Measurements from ENCODE around the gene TCF12.
"Not testable (repeated sequence)": the region's sequence is repeated elsewhere in the genome, so short reads cannot be mapped to it uniquely, and the experiment has no call there.

TCF12 gene

GRCh38 chr15:57164251-57164650, 245.8 kb downstream of the TCF12 start:
- not testable (repeated sequence) for H3K27me3 ChIP-seq (ENCODE audit: control insufficient read depth in 1 of 2, insufficient read depth in 2 of 2, low read length in 2 of 2); H3K4me1 ChIP-seq (ENCODE audit: control insufficient read depth in 1 of 2, insufficient read depth in 2 of 2, low read length in 2 of 2); H3K9me3 ChIP-seq (ENCODE audit: control insufficient read depth in 1 of 2, low read length in 2 of 2); H3K4me3 ChIP-seq (ENCODE audit: low read depth in 1 of 2, low read length in 2 of 2); H3K27ac ChIP-seq (ENCODE audit: low read depth, low read length); H3K9ac ChIP-seq (ENCODE audit: low read depth in 1 of 2, low read length in 2 of 2)
- peaks cover 0 to 13% of the 10 kb centered on the region in 2 donors for H3K36me3 ChIP-seq (ENCODE audit: control insufficient read depth in 1 of 2, insufficient read depth in 2 of 2, low read length in 2 of 2)

- H3K27ac ChIP-seq (ENCODE audit: low read depth, low read length) = no peak overlapping the region
- H3K36me3 ChIP-seq (ENCODE audit: control insufficient read depth in 1 of 2, insufficient read depth in 2 of 2, low read length in 2 of 2) = peaks cover 0 to 15% of the 10 kb centered on the region in 2 donors
- no peaks in the 10 kb centered on the region for H3K4me1 ChIP-seq (ENCODE audit: control insufficient read depth in 1 of 2, insufficient read depth in 2 of 2, low read length in 2 of 2)
- no peaks in the 10 kb centered on the region for H3K9me3 ChIP-seq (ENCODE audit: control insufficient read depth in 1 of 2, low read length in 2 of 2)
- no peak overlapping the region for H3K4me3 ChIP-seq (ENCODE audit: low read depth in 1 of 2, low read length in 2 of 2)
- H3K9ac ChIP-seq (ENCODE audit: low read depth in 1 of 2, low read length in 2 of 2) = no peak overlapping the region
- no peaks in the 10 kb centered on the region for H3K27me3 ChIP-seq (ENCODE audit: control insufficient read depth in 1 of 2, insufficient read depth in 2 of 2, low read length in 2 of 2)
Measured at GRCh38 chr15:57165992-57166391, 247.5 kb downstream of the TCF12 start.

- Histone ChIP-seq H3K27ac (ENCODE audit: low read depth, low read length) (no peak overlapping the region), H3K4me1 (ENCODE audit: control insufficient read depth in 1 of 2, insufficient read depth in 2 of 2, low read length in 2 of 2) (no peaks in the 10 kb centered on the region), H3K4me3 (ENCODE audit: low read depth in 1 of 2, low read length in 2 of 2) (no peak overlapping the region), H3K27me3 (ENCODE audit: control insufficient read depth in 1 of 2, insufficient read depth in 2 of 2, low read length in 2 of 2) (no peaks in the 10 kb centered on the region), H3K9me3 (ENCODE audit: control insufficient read depth in 1 of 2, low read length in 2 of 2) (no peaks in the 10 kb centered on the region), H3K36me3 (ENCODE audit: control insufficient read depth in 1 of 2, insufficient read depth in 2 of 2, low read length in 2 of 2) (peaks cover 0 to 17% of the 10 kb centered on the region in 2 donors), H3K9ac (ENCODE audit: low read depth in 1 of 2, low read length in 2 of 2) (no peak overlapping the region)
Measured at GRCh38 chr15:57167821-57168395, 249.5 kb downstream of the TCF12 start.

- no peak overlapping the region for H3K4me3 ChIP-seq (ENCODE audit: low read depth in 1 of 2, low read length in 2 of 2)
- no peak overlapping the region for H3K9ac ChIP-seq (ENCODE audit: low read depth in 1 of 2, low read length in 2 of 2)
- H3K27ac ChIP-seq (ENCODE audit: low read depth, low read length) = no peak overlapping the region
- H3K4me1 ChIP-seq (ENCODE audit: control insufficient read depth in 1 of 2, insufficient read depth in 2 of 2, low read length in 2 of 2) = no peaks in the 10 kb centered on the region
- H3K27me3 ChIP-seq (ENCODE audit: control insufficient read depth in 1 of 2, insufficient read depth in 2 of 2, low read length in 2 of 2) = no peaks in the 10 kb centered on the region
- peaks cover 0 to 17% of the 10 kb centered on the region in 2 donors for H3K36me3 ChIP-seq (ENCODE audit: control insufficient read depth in 1 of 2, insufficient read depth in 2 of 2, low read length in 2 of 2)
- no peaks in the 10 kb centered on the region for H3K9me3 ChIP-seq (ENCODE audit: control insufficient read depth in 1 of 2, low read length in 2 of 2)
Measured at GRCh38 chr15:57169643-57170042, 251.2 kb downstream of the TCF12 start.

GRCh38 chr15:57171426-57171825, 253.0 kb downstream of the TCF12 start:
- no peaks in the 10 kb centered on the region for H3K27me3 ChIP-seq (ENCODE audit: control insufficient read depth in 1 of 2, insufficient read depth in 2 of 2, low read length in 2 of 2)
- no peak overlapping the region for H3K9ac ChIP-seq (ENCODE audit: low read depth in 1 of 2, low read length in 2 of 2)
- peaks cover 0 to 17% of the 10 kb centered on the region in 2 donors for H3K36me3 ChIP-seq (ENCODE audit: control insufficient read depth in 1 of 2, insufficient read depth in 2 of 2, low read length in 2 of 2)
- H3K27ac ChIP-seq (ENCODE audit: low read depth, low read length) = no peak overlapping the region
- no peaks in the 10 kb centered on the region for H3K4me1 ChIP-seq (ENCODE audit: control insufficient read depth in 1 of 2, insufficient read depth in 2 of 2, low read length in 2 of 2)
- no peak overlapping the region for H3K4me3 ChIP-seq (ENCODE audit: low read depth in 1 of 2, low read length in 2 of 2)
- H3K9me3 ChIP-seq (ENCODE audit: control insufficient read depth in 1 of 2, low read length in 2 of 2) = no peaks in the 10 kb centered on the region

- Histone ChIP-seq H3K9me3 (ENCODE audit: control insufficient read depth in 1 of 2, low read length in 2 of 2) (no peaks in the 10 kb centered on the region), H3K27me3 (ENCODE audit: control insufficient read depth in 1 of 2, insufficient read depth in 2 of 2, low read length in 2 of 2) (no peaks in the 10 kb centered on the region), H3K36me3 (ENCODE audit: control insufficient read depth in 1 of 2, insufficient read depth in 2 of 2, low read length in 2 of 2) (peaks cover 0 to 9% of the 10 kb centered on the region in 2 donors), H3K4me3 (ENCODE audit: low read depth in 1 of 2, low read length in 2 of 2) (no peak overlapping the region), H3K9ac (ENCODE audit: low read depth in 1 of 2, low read length in 2 of 2) (no peak overlapping the region), H3K4me1 (ENCODE audit: control insufficient read depth in 1 of 2, insufficient read depth in 2 of 2, low read length in 2 of 2) (no peaks in the 10 kb centered on the region), H3K27ac (ENCODE audit: low read depth, low read length) (no peak overlapping the region)
Measured at GRCh38 chr15:57172925-57173324, 254.5 kb downstream of the TCF12 start.

GRCh38 chr15:57183041-57183440, 264.6 kb downstream of the TCF12 start:
- Histone ChIP-seq H3K27ac (ENCODE audit: low read depth, low read length) (no peak overlapping the region), H3K27me3 (ENCODE audit: control insufficient read depth in 1 of 2, insufficient read depth in 2 of 2, low read length in 2 of 2) (no peaks in the 10 kb centered on the region), H3K36me3 (ENCODE audit: control insufficient read depth in 1 of 2, insufficient read depth in 2 of 2, low read length in 2 of 2) (peaks cover 0 to 4% of the 10 kb centered on the region in 2 donors), H3K9me3 (ENCODE audit: control insufficient read depth in 1 of 2, low read length in 2 of 2) (no peaks in the 10 kb centered on the region), H3K9ac (ENCODE audit: low read depth in 1 of 2, low read length in 2 of 2) (no peak overlapping the region), H3K4me3 (ENCODE audit: low read depth in 1 of 2, low read length in 2 of 2) (no peak overlapping the region), H3K4me1 (ENCODE audit: control insufficient read depth in 1 of 2, insufficient read depth in 2 of 2, low read length in 2 of 2) (peaks cover 16 to 17% of the 10 kb centered on the region in 2 donors)

- Histone ChIP-seq H3K9ac (ENCODE audit: low read depth in 1 of 2, low read length in 2 of 2) (no peak overlapping the region), H3K36me3 (ENCODE audit: control insufficient read depth in 1 of 2, insufficient read depth in 2 of 2, low read length in 2 of 2) (peaks cover 0 to 4% of the 10 kb centered on the region in 2 donors), H3K4me3 (ENCODE audit: low read depth in 1 of 2, low read length in 2 of 2) (no peak overlapping the region), H3K27me3 (ENCODE audit: control insufficient read depth in 1 of 2, insufficient read depth in 2 of 2, low read length in 2 of 2) (no peaks in the 10 kb centered on the region), H3K27ac (ENCODE audit: low read depth, low read length) (peak overlapping the region; percentile 30), H3K9me3 (ENCODE audit: control insufficient read depth in 1 of 2, low read length in 2 of 2) (no peaks in the 10 kb centered on the region), H3K4me1 (ENCODE audit: control insufficient read depth in 1 of 2, insufficient read depth in 2 of 2, low read length in 2 of 2) (peaks cover 16 to 17% of the 10 kb centered on the region in 2 donors)
Measured at GRCh38 chr15:57183614-57184344, 265.3 kb downstream of the TCF12 start.

- H3K9me3 ChIP-seq (ENCODE audit: control insufficient read depth in 1 of 2, low read length in 2 of 2) = no peaks in the 10 kb centered on the region
- H3K36me3 ChIP-seq (ENCODE audit: control insufficient read depth in 1 of 2, insufficient read depth in 2 of 2, low read length in 2 of 2) = peaks cover 0 to 4% of the 10 kb centered on the region in 2 donors
- no peaks in the 10 kb centered on the region for H3K27me3 ChIP-seq (ENCODE audit: control insufficient read depth in 1 of 2, insufficient read depth in 2 of 2, low read length in 2 of 2)
- no peak overlapping the region for H3K4me3 ChIP-seq (ENCODE audit: low read depth in 1 of 2, low read length in 2 of 2)
- no peak overlapping the region for H3K9ac ChIP-seq (ENCODE audit: low read depth in 1 of 2, low read length in 2 of 2)
- H3K27ac ChIP-seq (ENCODE audit: low read depth, low read length) = no peak overlapping the region
- peaks cover 16 to 17% of the 10 kb centered on the region in 2 donors for H3K4me1 ChIP-seq (ENCODE audit: control insufficient read depth in 1 of 2, insufficient read depth in 2 of 2, low read length in 2 of 2)
Measured at GRCh38 chr15:57184502-57184901, 266.1 kb downstream of the TCF12 start.

- no peak overlapping the region for H3K27ac ChIP-seq (ENCODE audit: low read depth, low read length)
- H3K36me3 ChIP-seq (ENCODE audit: control insufficient read depth in 1 of 2, insufficient read depth in 2 of 2, low read length in 2 of 2) = peaks cover 0 to 4% of the 10 kb centered on the region in 2 donors
- H3K27me3 ChIP-seq (ENCODE audit: control insufficient read depth in 1 of 2, insufficient read depth in 2 of 2, low read length in 2 of 2) = no peaks in the 10 kb centered on the region
- no peaks in the 10 kb centered on the region for H3K9me3 ChIP-seq (ENCODE audit: control insufficient read depth in 1 of 2, low read length in 2 of 2)
- H3K4me3 ChIP-seq (ENCODE audit: low read depth in 1 of 2, low read length in 2 of 2) = no peak overlapping the region
- H3K4me1 ChIP-seq (ENCODE audit: control insufficient read depth in 1 of 2, insufficient read depth in 2 of 2, low read length in 2 of 2) = peaks cover 16 to 17% of the 10 kb centered on the region in 2 donors
- H3K9ac ChIP-seq (ENCODE audit: low read depth in 1 of 2, low read length in 2 of 2) = no peak overlapping the region
Measured at GRCh38 chr15:57185507-57186074, 267.1 kb downstream of the TCF12 start.

Data from duodenal mucosa (tissue), 2 donors.